ENCODE results near the gene LRP2. TPM values are rescaled to one million over a fixed set of nuclear protein-coding genes. Genes with fewer than 3 reads are reported as not detected.

LRP2 gene
- total RNA-seq, 4 donors from 2014 or later = not detected

DNA sequence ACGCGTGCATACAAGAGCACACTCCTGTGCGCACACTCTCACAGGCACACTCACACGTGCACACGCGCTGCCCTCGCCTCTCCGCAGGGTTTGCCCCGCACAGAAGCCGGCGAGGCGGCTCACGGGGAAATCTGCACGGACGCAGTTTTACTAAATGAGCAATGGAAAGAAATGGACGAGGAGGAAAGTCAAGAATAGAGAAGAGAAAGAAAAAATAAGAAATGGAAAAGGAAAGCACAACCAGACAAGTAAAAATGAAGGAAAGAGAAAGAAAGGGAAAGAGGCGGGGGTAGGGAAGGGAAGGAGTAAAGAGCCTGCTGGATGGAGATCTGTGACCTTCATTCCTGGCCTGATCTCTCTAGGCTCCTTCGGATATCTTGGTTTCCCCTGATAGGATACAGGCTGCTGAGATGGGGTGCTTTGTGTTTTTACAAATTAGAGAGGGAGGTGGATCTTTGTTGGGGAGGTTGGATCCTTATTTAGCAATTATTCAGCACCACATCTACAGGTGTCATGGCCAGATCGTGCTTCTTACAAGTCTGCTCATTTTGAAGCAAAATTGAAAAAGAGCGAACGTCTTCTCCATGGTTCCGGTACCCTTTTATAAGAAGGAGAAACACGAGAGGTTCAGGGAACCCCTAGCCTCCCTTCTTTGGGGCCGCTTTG lies 693 bp upstream of the LRP2 start:
- TF ChIP-seq POLR2A (IDR thresholded peaks at IDR 0.05) = no peak
- TF ChIP-seq, protein P1, sequence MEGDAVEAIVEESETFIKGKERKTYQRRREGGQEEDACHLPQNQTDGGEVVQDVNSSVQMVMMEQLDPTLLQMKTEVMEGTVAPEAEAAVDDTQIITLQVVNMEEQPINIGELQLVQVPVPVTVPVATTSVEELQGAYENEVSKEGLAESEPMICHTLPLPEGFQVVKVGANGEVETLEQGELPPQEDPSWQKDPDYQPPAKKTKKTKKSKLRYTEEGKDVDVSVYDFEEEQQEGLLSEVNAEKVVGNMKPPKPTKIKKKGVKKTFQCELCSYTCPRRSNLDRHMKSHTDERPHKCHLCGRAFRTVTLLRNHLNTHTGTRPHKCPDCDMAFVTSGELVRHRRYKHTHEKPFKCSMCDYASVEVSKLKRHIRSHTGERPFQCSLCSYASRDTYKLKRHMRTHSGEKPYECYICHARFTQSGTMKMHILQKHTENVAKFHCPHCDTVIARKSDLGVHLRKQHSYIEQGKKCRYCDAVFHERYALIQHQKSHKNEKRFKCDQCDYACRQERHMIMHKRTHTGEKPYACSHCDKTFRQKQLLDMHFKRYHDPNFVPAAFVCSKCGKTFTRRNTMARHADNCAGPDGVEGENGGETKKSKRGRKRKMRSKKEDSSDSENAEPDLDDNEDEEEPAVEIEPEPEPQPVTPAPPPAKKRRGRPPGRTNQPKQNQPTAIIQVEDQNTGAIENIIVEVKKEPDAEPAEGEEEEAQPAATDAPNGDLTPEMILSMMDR (IDR thresholded peaks at IDR 0.05 in 4 of 5, conservative IDR thresholded peaks at IDR 0.05 in 1 of 5) = no peak
- Histone ChIP-seq H3K9me3 (no peaks in the 10 kb centered on the region), H3K4me3 (peak overlapping the region; percentile 46 to 67 (median 53)), H3K27me3 (peaks cover 33 to 51% (median 42%) of the 10 kb centered on the region in 3 donors), H3K36me3 (no peaks in the 10 kb centered on the region), H3K27ac (no peak overlapping the region), H3K4me1 (peaks cover 17 to 41% of the 10 kb centered on the region in 2 donors)
- in situ Hi-C loops (cut with MboI; ENCODE audit: low sequenced_read_pairs in 4 of 4) (no loop called here), intact Hi-C loops (cut with DNase I; ENCODE audit: low total_unique reads) (no loop called here)
- ATAC-seq (no peak), DNase-seq (no peak)

DNA sequence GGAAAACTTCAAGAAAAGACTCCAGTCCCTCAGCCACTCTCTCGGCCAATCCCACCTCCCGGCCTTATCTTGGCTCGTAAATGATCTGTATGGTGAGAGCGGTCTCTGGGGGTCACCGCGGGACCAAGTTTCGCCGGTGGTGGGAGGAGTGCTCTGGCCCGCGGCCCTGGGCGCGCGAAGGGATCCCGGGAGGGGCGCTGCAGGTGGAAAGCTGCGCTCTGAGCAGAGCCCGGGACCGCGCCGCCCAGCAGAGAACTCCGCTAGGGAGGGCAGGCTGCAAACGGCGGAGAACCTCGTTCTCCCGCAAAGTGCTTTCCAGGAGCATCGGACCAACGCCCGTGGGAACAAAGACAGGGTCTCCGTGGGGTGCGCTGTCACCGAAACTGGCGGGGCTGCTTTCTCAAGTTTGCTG lies 622 bp downstream of the LRP2 start:
- H3K4me1 ChIP-seq = peaks cover 17 to 41% of the 10 kb centered on the region in 2 donors
- no peak for DNase-seq
- no peak overlapping the region for H3K27ac ChIP-seq
- H3K4me3 ChIP-seq = peak overlapping the region; percentile 46 to 67 (median 53)
- ATAC-seq = no peak
- H3K9me3 ChIP-seq = no peaks in the 10 kb centered on the region
- intact Hi-C loops (cut with DNase I; ENCODE audit: low total_unique reads) = no loop called here
- peaks cover 33 to 58% (median 42%) of the 10 kb centered on the region in 3 donors for H3K27me3 ChIP-seq
- no peaks in the 10 kb centered on the region for H3K36me3 ChIP-seq
- in situ Hi-C loops (cut with MboI; ENCODE audit: low sequenced_read_pairs in 4 of 4) = no loop called here
- TF ChIP-seq, protein P1 (IDR thresholded peaks at IDR 0.05 in 4 of 5, conservative IDR thresholded peaks at IDR 0.05 in 1 of 5) = no peak
- no peak for TF ChIP-seq POLR2A (IDR thresholded peaks at IDR 0.05)

DNA sequence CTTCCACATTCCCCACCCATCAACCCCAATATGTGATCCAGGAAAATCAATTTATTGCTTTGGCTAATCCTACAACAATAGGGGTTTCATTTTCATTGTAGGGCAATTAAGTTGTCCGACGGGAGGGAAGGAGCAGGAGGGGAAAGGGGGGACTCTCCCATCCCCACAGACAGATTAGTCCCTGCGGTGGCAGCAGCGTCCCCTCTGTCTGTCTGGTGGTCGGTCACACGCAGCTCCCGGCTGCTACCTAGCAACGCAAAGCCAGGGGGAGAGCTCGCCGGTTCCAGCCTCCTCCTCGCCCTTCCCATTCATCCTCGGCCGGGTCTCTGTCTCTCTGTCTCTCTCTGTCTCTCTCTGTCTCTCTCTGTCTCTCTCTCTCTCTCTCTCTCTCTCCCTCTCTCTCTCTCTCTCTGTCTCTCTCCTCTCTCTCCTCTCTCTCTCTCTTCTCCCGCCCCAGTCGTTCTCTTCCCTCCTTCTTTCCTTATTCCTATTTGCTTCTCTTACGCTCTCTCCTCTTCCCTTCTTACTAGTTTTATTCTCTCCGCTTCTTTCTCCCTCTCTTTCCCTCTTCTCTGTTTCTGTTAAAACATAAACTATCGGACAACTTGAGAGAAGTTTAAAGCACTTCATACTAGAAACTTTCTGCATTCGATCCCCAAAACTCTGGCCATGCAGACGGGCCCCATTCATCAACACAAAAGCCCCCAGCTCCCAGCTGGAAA lies 1.2 kb downstream of the LRP2 start:
- in situ Hi-C loops (cut with MboI; ENCODE audit: low sequenced_read_pairs in 4 of 4) = no loop called here
- Histone ChIP-seq H3K27me3 (peaks cover 33 to 58% (median 42%) of the 10 kb centered on the region in 3 donors), H3K4me1 (peaks cover 17 to 41% of the 10 kb centered on the region in 2 donors), H3K36me3 (no peaks in the 10 kb centered on the region), H3K4me3 (peak overlapping the region; percentile 46 to 67 (median 53)), H3K27ac (no peak overlapping the region), H3K9me3 (no peaks in the 10 kb centered on the region)
- DNase-seq (no peak), ATAC-seq (no peak)
- intact Hi-C loops (cut with DNase I; ENCODE audit: low total_unique reads) = no loop called here
- TF ChIP-seq, protein P1 (IDR thresholded peaks at IDR 0.05 in 4 of 5, conservative IDR thresholded peaks at IDR 0.05 in 1 of 5) = no peak
- TF ChIP-seq POLR2A (IDR thresholded peaks at IDR 0.05) = no peak

DNA sequence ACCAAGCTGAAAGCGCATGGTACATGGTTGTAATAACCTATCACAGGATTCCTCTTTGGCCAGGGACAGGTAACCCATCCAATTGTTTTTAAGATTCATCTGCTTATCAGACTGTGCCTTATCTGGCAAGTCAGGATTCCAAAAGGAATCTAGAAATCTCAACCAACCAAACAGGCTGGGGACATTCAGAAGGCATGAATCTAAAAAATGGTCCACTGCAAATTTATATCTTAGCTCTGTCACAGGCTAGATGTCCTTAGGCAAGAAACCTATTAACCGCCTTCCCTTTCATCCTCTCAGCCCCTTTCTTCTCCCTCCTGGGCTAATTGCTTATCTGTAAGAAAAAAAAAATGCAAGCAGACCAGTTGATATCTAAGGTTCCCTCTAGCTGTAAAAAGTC lies 4.3 kb downstream of the LRP2 start:
- peaks cover 24 to 45% (median 28%) of the 10 kb centered on the region in 3 donors for H3K27me3 ChIP-seq
- H3K9me3 ChIP-seq = no peaks in the 10 kb centered on the region
- H3K36me3 ChIP-seq = no peaks in the 10 kb centered on the region
- ATAC-seq (no peak), DNase-seq (no peak)
- H3K4me1 ChIP-seq = peaks cover 6 to 22% of the 10 kb centered on the region in 2 donors
- H3K27ac ChIP-seq = no peak overlapping the region
- intact Hi-C loops (cut with DNase I; ENCODE audit: low total_unique reads) = no loop called here
- no peak overlapping the region for H3K4me3 ChIP-seq
- in situ Hi-C loops (cut with MboI; ENCODE audit: low sequenced_read_pairs in 4 of 4) = no loop called here
- TF ChIP-seq, protein P1 (IDR thresholded peaks at IDR 0.05 in 4 of 5, conservative IDR thresholded peaks at IDR 0.05 in 1 of 5) = no peak
- no peak for TF ChIP-seq POLR2A (IDR thresholded peaks at IDR 0.05)
